ENCODE data around the gene SPATA13.

SPATA13 gene

GRCh38 chr13:24149246-24150032 is 11.1 kb upstream of the SPATA13 start:
- Histone ChIP-seq H3K4me3 (ENCODE audit: insufficient read depth, low read depth, low read length, poor library complexity, severe bottlenecking) (no peak overlapping the region), H3K27me3 (replicated peaks; ENCODE audit: control insufficient read depth, insufficient read depth, low read length, poor library complexity, severe bottlenecking) (no peaks in the 10 kb centered on the region), H3K4me1 (ENCODE audit: control insufficient read depth, insufficient read depth, low read length, poor library complexity, severe bottlenecking) (no peaks in the 10 kb centered on the region), H3K27ac (ENCODE audit: insufficient read depth, low read length, poor library complexity, severe bottlenecking) (no peak overlapping the region), H3K9me3 (ENCODE audit: control insufficient read depth, low read length) (no peaks in the 10 kb centered on the region), H3K36me3 (ENCODE audit: control insufficient read depth, insufficient read depth, low read length) (no peaks in the 10 kb centered on the region)
- DNase-seq, result no peak

GRCh38 chr13:24150572-24150971 is 9.9 kb upstream of the SPATA13 start:
- DNase-seq, result no peak
- no peaks in the 10 kb centered on the region for H3K27me3 ChIP-seq (replicated peaks; ENCODE audit: control insufficient read depth, insufficient read depth, low read length, poor library complexity, severe bottlenecking)
- H3K4me1 ChIP-seq (ENCODE audit: control insufficient read depth, insufficient read depth, low read length, poor library complexity, severe bottlenecking), result no peaks in the 10 kb centered on the region
- no peak overlapping the region for H3K27ac ChIP-seq (ENCODE audit: insufficient read depth, low read length, poor library complexity, severe bottlenecking)
- no peaks in the 10 kb centered on the region for H3K9me3 ChIP-seq (ENCODE audit: control insufficient read depth, low read length)
- H3K4me3 ChIP-seq (ENCODE audit: insufficient read depth, low read depth, low read length, poor library complexity, severe bottlenecking), result no peak overlapping the region
- H3K36me3 ChIP-seq (ENCODE audit: control insufficient read depth, insufficient read depth, low read length), result no peaks in the 10 kb centered on the region

- no peak overlapping the region for H3K27ac ChIP-seq (ENCODE audit: insufficient read depth, low read length, poor library complexity, severe bottlenecking)
- H3K4me1 ChIP-seq (ENCODE audit: control insufficient read depth, insufficient read depth, low read length, poor library complexity, severe bottlenecking), result no peaks in the 10 kb centered on the region
- H3K9me3 ChIP-seq (ENCODE audit: control insufficient read depth, low read length), result no peaks in the 10 kb centered on the region
- H3K36me3 ChIP-seq (ENCODE audit: control insufficient read depth, insufficient read depth, low read length), result no peaks in the 10 kb centered on the region
- H3K27me3 ChIP-seq (replicated peaks; ENCODE audit: control insufficient read depth, insufficient read depth, low read length, poor library complexity, severe bottlenecking), result no peaks in the 10 kb centered on the region
- no peak overlapping the region for H3K4me3 ChIP-seq (ENCODE audit: insufficient read depth, low read depth, low read length, poor library complexity, severe bottlenecking)
- DNase-seq, result no peak
These were observed 8.7 kb upstream of the SPATA13 start for GRCh38 chr13:24151864-24152263.

- H3K27ac ChIP-seq (ENCODE audit: insufficient read depth, low read length, poor library complexity, severe bottlenecking), result no peak overlapping the region
- no peaks in the 10 kb centered on the region for H3K27me3 ChIP-seq (replicated peaks; ENCODE audit: control insufficient read depth, insufficient read depth, low read length, poor library complexity, severe bottlenecking)
- no peaks in the 10 kb centered on the region for H3K9me3 ChIP-seq (ENCODE audit: control insufficient read depth, low read length)
- H3K4me3 ChIP-seq (ENCODE audit: insufficient read depth, low read depth, low read length, poor library complexity, severe bottlenecking), result no peak overlapping the region
- DNase-seq, result no peak
- no peaks in the 10 kb centered on the region for H3K4me1 ChIP-seq (ENCODE audit: control insufficient read depth, insufficient read depth, low read length, poor library complexity, severe bottlenecking)
- no peaks in the 10 kb centered on the region for H3K36me3 ChIP-seq (ENCODE audit: control insufficient read depth, insufficient read depth, low read length)
These were observed 8.0 kb upstream of the SPATA13 start for GRCh38 chr13:24152292-24153214.

GRCh38 chr13:24153347-24153746 is 7.2 kb upstream of the SPATA13 start:
- no peaks in the 10 kb centered on the region for H3K36me3 ChIP-seq (ENCODE audit: control insufficient read depth, insufficient read depth, low read length)
- no peak for DNase-seq
- H3K4me3 ChIP-seq (ENCODE audit: insufficient read depth, low read depth, low read length, poor library complexity, severe bottlenecking), result no peak overlapping the region
- H3K4me1 ChIP-seq (ENCODE audit: control insufficient read depth, insufficient read depth, low read length, poor library complexity, severe bottlenecking), result no peaks in the 10 kb centered on the region
- H3K9me3 ChIP-seq (ENCODE audit: control insufficient read depth, low read length), result no peaks in the 10 kb centered on the region
- no peak overlapping the region for H3K27ac ChIP-seq (ENCODE audit: insufficient read depth, low read length, poor library complexity, severe bottlenecking)
- H3K27me3 ChIP-seq (replicated peaks; ENCODE audit: control insufficient read depth, insufficient read depth, low read length, poor library complexity, severe bottlenecking), result no peaks in the 10 kb centered on the region

GRCh38 chr13:24153979-24154701 is 6.4 kb upstream of the SPATA13 start:
- H3K4me3 ChIP-seq (ENCODE audit: insufficient read depth, low read depth, low read length, poor library complexity, severe bottlenecking), result no peak overlapping the region
- H3K27me3 ChIP-seq (replicated peaks; ENCODE audit: control insufficient read depth, insufficient read depth, low read length, poor library complexity, severe bottlenecking), result no peaks in the 10 kb centered on the region
- DNase-seq, result no peak
- H3K27ac ChIP-seq (ENCODE audit: insufficient read depth, low read length, poor library complexity, severe bottlenecking), result no peak overlapping the region
- no peaks in the 10 kb centered on the region for H3K9me3 ChIP-seq (ENCODE audit: control insufficient read depth, low read length)
- H3K4me1 ChIP-seq (ENCODE audit: control insufficient read depth, insufficient read depth, low read length, poor library complexity, severe bottlenecking), result no peaks in the 10 kb centered on the region
- H3K36me3 ChIP-seq (ENCODE audit: control insufficient read depth, insufficient read depth, low read length), result no peaks in the 10 kb centered on the region

- Histone ChIP-seq H3K27ac (ENCODE audit: insufficient read depth, low read length, poor library complexity, severe bottlenecking) (no peak overlapping the region), H3K4me1 (ENCODE audit: control insufficient read depth, insufficient read depth, low read length, poor library complexity, severe bottlenecking) (peaks cover 4% of the 10 kb centered on the region), H3K36me3 (ENCODE audit: control insufficient read depth, insufficient read depth, low read length) (no peaks in the 10 kb centered on the region), H3K27me3 (replicated peaks; ENCODE audit: control insufficient read depth, insufficient read depth, low read length, poor library complexity, severe bottlenecking) (no peaks in the 10 kb centered on the region), H3K9me3 (ENCODE audit: control insufficient read depth, low read length) (no peaks in the 10 kb centered on the region), H3K4me3 (ENCODE audit: insufficient read depth, low read depth, low read length, poor library complexity, severe bottlenecking) (no peak overlapping the region)
- no peak for DNase-seq
These were observed 1.2 kb upstream of the SPATA13 start for GRCh38 chr13:24159357-24159756.

- Histone ChIP-seq H3K4me1 (ENCODE audit: control insufficient read depth, insufficient read depth, low read length, poor library complexity, severe bottlenecking) (peaks cover 4% of the 10 kb centered on the region), H3K4me3 (ENCODE audit: insufficient read depth, low read depth, low read length, poor library complexity, severe bottlenecking) (peak overlapping the region; percentile 75), H3K36me3 (ENCODE audit: control insufficient read depth, insufficient read depth, low read length) (no peaks in the 10 kb centered on the region), H3K9me3 (ENCODE audit: control insufficient read depth, low read length) (no peaks in the 10 kb centered on the region), H3K27me3 (replicated peaks; ENCODE audit: control insufficient read depth, insufficient read depth, low read length, poor library complexity, severe bottlenecking) (no peaks in the 10 kb centered on the region), H3K27ac (ENCODE audit: insufficient read depth, low read length, poor library complexity, severe bottlenecking) (no peak overlapping the region)
- DNase-seq, result peak; percentile 3 to 9 (median 7)
These were observed 673 bp downstream of the SPATA13 start for GRCh38 chr13:24161010-24161775.

- H3K36me3 ChIP-seq (ENCODE audit: control insufficient read depth, insufficient read depth, low read length), result no peaks in the 10 kb centered on the region
- H3K4me1 ChIP-seq (ENCODE audit: control insufficient read depth, insufficient read depth, low read length, poor library complexity, severe bottlenecking), result peaks cover 4% of the 10 kb centered on the region
- no peak overlapping the region for H3K27ac ChIP-seq (ENCODE audit: insufficient read depth, low read length, poor library complexity, severe bottlenecking)
- H3K4me3 ChIP-seq (ENCODE audit: insufficient read depth, low read depth, low read length, poor library complexity, severe bottlenecking), result peak overlapping the region; percentile 75
- no peaks in the 10 kb centered on the region for H3K27me3 ChIP-seq (replicated peaks; ENCODE audit: control insufficient read depth, insufficient read depth, low read length, poor library complexity, severe bottlenecking)
- no peaks in the 10 kb centered on the region for H3K9me3 ChIP-seq (ENCODE audit: control insufficient read depth, low read length)
- no peak for DNase-seq
These were observed 1.5 kb downstream of the SPATA13 start for GRCh38 chr13:24161980-24162525.
